GM12878 (cell line): ENCODE results near the gene CABLES1. TPM values are rescaled to one million over a fixed set of nuclear protein-coding genes. Genes with fewer than 3 reads are reported as not detected.

Source experiments
- ASH2L ChIP-seq: fragments of 300-600, 200-600 bp; sonication (generic); IDR thresholded peaks from 2 replicates; pipeline ENCODE4 v1.6.1; 2017; ENCODE audit warnings: low read depth, mild to moderate bottlenecking, borderline replicate concordance
- ATF7 ChIP-seq: fragments of 450-650 bp; IDR thresholded peaks from 2 replicates; pipeline ENCODE4 v1.6.1; 2016; ENCODE audit warnings: low read depth, mild to moderate bottlenecking
- CHD4 ChIP-seq: fragments of 200-600 bp; sonication (generic); IDR thresholded peaks from 2 replicates; pipeline ENCODE4 v1.6.1; 2016; ENCODE audit warnings: mild to moderate bottlenecking
- CTCF ChIP-seq, 3 experiments: IDR thresholded peaks in 2 of 3; conservative IDR thresholded peaks in 1 of 3; 2 replicates each; pipeline ENCODE4 v1.5.1; 2011; ENCODE audit warnings: low read depth in 3 of 3, low read length in 3 of 3, mild to moderate bottlenecking in 3 of 3, control low read depth in 2 of 3, moderate library complexity in 2 of 3, inconsistent platforms in 1 of 3, mixed read lengths in 1 of 3; ENCODE audit not compliant: control insufficient read depth in 2 of 3, insufficient read depth in 1 of 3; ENCODE audit errors: extremely low read depth in 1 of 3
- FOXM1 ChIP-seq: IDR thresholded peaks from 2 replicates; pipeline ENCODE4 v1.6.1; 2012; ENCODE audit warnings: low read depth, mild to moderate bottlenecking, inconsistent platforms, low read length, moderate library complexity
- IRF3 ChIP-seq: fragments of 450-650 bp; IDR thresholded peaks from 2 replicates; pipeline ENCODE4 v1.6.1; 2014; ENCODE audit warnings: mild to moderate bottlenecking
- TCF12 ChIP-seq: IDR thresholded peaks from 2 replicates; pipeline ENCODE4 v1.6.1; 2011; ENCODE audit warnings: low read depth, mild to moderate bottlenecking, low read length
- polyA plus RNA-seq, 11 experiments: library from polyadenylated mRNA; depleted of rRNA in 4 of 11; unstranded in 6 of 11; stranded (reverse) in 5 of 11; fragments of >200 nt; fragmentation: Nextera tagmentation in 4 of 11; fragmentation: Illumina TruSeq in 1 of 11; extraction: Ambion mirVana in 4 of 11; extraction: Trizol in 1 of 11; gene quantifications; 1 replicate in 1 of 11; 2 replicates in 10 of 11; pipeline versions ENCODE4 v1.2.1 to v1.2.3, GENCODE V29; 2011 to 2016; ENCODE audit warnings: inconsistent platforms in 2 of 11, missing spikeins in 2 of 11, low read depth in 1 of 11
- total RNA-seq, 4 experiments: library from RNA; depleted of rRNA in 3 of 4; stranded (reverse); fragments of >200 nt in 3 of 4; fragmentation: Illumina TruSeq in 1 of 4; extraction: Trizol in 1 of 4; gene quantifications; 2 replicates each; pipeline versions ENCODE4 v1.2.1 to v1.2.3, GENCODE V29; 2013 to 2021
- TF ChIP-seq, protein P1 (sequence below): fragments of 450-650 bp; formaldehyde crosslinking; IDR thresholded peaks from 2 replicates; pipeline ENCODE4 v1.4.0; 2022; ENCODE audit warnings: mild to moderate bottlenecking, moderate library complexity

CABLES1 gene
- total and polyA plus RNA-seq, 10 of the 15 experiments (the other 5 are each of a cell fraction or from before 2014, with no cell fraction given): 2.9 to 27.2 (median 8.2) TPM

- TF ChIP-seq, protein P1, sequence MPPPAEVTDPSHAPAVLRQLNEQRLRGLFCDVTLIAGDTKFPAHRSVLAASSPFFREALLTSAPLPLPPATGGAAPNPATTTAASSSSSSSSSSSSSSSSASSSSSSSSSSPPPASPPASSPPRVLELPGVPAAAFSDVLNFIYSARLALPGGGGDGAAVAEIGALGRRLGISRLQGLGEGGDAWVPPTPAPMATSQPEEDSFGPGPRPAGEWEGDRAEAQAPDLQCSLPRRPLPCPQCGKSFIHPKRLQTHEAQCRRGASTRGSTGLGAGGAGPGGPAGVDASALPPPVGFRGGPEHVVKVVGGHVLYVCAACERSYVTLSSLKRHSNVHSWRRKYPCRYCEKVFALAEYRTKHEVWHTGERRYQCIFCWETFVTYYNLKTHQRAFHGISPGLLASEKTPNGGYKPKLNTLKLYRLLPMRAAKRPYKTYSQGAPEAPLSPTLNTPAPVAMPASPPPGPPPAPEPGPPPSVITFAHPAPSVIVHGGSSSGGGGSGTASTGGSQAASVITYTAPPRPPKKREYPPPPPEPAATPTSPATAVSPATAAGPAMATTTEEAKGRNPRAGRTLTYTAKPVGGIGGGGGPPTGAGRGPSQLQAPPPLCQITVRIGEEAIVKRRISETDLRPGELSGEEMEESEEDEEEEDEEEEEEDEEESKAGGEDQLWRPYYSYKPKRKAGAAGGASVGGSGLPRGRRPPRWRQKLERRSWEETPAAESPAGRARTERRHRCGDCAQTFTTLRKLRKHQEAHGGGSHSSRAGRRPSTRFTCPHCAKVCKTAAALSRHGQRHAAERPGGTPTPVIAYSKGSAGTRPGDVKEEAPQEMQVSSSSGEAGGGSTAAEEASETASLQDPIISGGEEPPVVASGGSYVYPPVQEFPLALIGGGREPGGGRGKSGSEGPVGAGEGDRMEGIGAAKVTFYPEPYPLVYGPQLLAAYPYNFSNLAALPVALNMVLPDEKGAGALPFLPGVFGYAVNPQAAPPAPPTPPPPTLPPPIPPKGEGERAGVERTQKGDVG (CRISPR knock-in tag): no peak
- TF ChIP-seq ATF7: peak; percentile 49; the same call in 1 of the 2 replicates
- no peak for TF ChIP-seq ASH2L
- TF ChIP-seq CTCF (IDR thresholded peaks at IDR 0.05 in 2 of 3, conservative IDR thresholded peaks at IDR 0.05 in 1 of 3; ENCODE audit: control insufficient read depth in 2 of 3, extremely low read depth in 1 of 3, insufficient read depth in 1 of 3, low read depth in 3 of 3, low read length in 3 of 3): no peak
- no peak for TF ChIP-seq TCF12
- no peak for TF ChIP-seq CHD4
- no peak for TF ChIP-seq IRF3
- no peak for TF ChIP-seq FOXM1
Observed at GRCh38 chr18:23266717-23267446, 131.6 kb downstream of the CABLES1 start (continued).
